Activated CD8-positive, alpha-beta memory T cell treated with anti-CD3 and anti-CD28 coated beads, Interleukin-2, amount 50 U/mL, for 4 hours (primary cell): Measurements from ENCODE around the gene NR3C2.
A peak's percentile ranks its signal among the peaks of the same experiment; 100 is the strongest.

Experiments
- DNase-seq: peaks from one replicate; pipeline ENCODE4 v3.0.0-alpha.2; 2020

NR3C2 gene

GRCh38 chr4:148434075-148434773 lies 8.0 kb downstream of the NR3C2 start:
- DNase-seq = no peak

GRCh38 chr4:148431401-148431800 lies 10.8 kb downstream of the NR3C2 start:
- no peak for DNase-seq

GRCh38 chr4:148430854-148431253 lies 11.4 kb downstream of the NR3C2 start:
- DNase-seq = no peak

GRCh38 chr4:148429206-148429605 lies 13.0 kb downstream of the NR3C2 start:
- no peak for DNase-seq

- DNase-seq = no peak
These were observed 15.6 kb downstream of the NR3C2 start for GRCh38 chr4:148426643-148427042.

GRCh38 chr4:148425327-148426110 lies 16.7 kb downstream of the NR3C2 start:
- DNase-seq = no peak

GRCh38 chr4:148420397-148420796 lies 21.8 kb downstream of the NR3C2 start:
- DNase-seq = no peak

- DNase-seq = no peak
These were observed 26.7 kb downstream of the NR3C2 start for GRCh38 chr4:148415500-148415899.

- no peak for DNase-seq
These were observed 29.7 kb downstream of the NR3C2 start for GRCh38 chr4:148412460-148412994.

GRCh38 chr4:148405161-148405893 lies 36.9 kb downstream of the NR3C2 start:
- DNase-seq = no peak

GRCh38 chr4:148398988-148399387 lies 43.2 kb downstream of the NR3C2 start:
- DNase-seq = no peak

GRCh38 chr4:148397771-148398170 lies 44.4 kb downstream of the NR3C2 start:
- no peak for DNase-seq

GRCh38 chr4:148396986-148397673 lies 45.1 kb downstream of the NR3C2 start:
- DNase-seq = no peak

GRCh38 chr4:148395771-148396170 lies 46.4 kb downstream of the NR3C2 start:
- no peak for DNase-seq

- DNase-seq = no peak
These were observed 51.2 kb downstream of the NR3C2 start for GRCh38 chr4:148391056-148391455.

- DNase-seq = no peak
These were observed 51.9 kb downstream of the NR3C2 start for GRCh38 chr4:148390311-148390710.

GRCh38 chr4:148380291-148380690 lies 61.9 kb downstream of the NR3C2 start:
- DNase-seq = no peak

- peak; percentile 25 for DNase-seq
These were observed 66.1 kb downstream of the NR3C2 start for GRCh38 chr4:148376151-148376550.

- no peak for DNase-seq
These were observed 66.6 kb downstream of the NR3C2 start for GRCh38 chr4:148375584-148375983.

GRCh38 chr4:148373093-148373492 lies 69.1 kb downstream of the NR3C2 start:
- DNase-seq = no peak

- DNase-seq = no peak
These were observed 72.3 kb downstream of the NR3C2 start for GRCh38 chr4:148369919-148370318.

- DNase-seq = no peak
These were observed 74.5 kb downstream of the NR3C2 start for GRCh38 chr4:148367756-148368155.

GRCh38 chr4:148366251-148366650 lies 76.0 kb downstream of the NR3C2 start:
- no peak for DNase-seq
